CD4-positive, alpha-beta T cell (primary cell): ENCODE measurements around the gene SCD5. TPM values are rescaled to one million over a fixed set of nuclear protein-coding genes. Genes with fewer than 3 reads are reported as not detected.

Experiments
- ATAC-seq: fragments of 200-7000 bp; cut with Tn5 transposase; one replicate; pipeline ENCODE4 v1.10.0; 2022; ENCODE audit warnings: mild to moderate bottlenecking; ENCODE audit not compliant: poor library complexity
- CTCF ChIA-PET: fragments of 350-600 bp; sonication (Branson Sonifier 250); formaldehyde crosslinking; loops from one replicate; lab custom pipeline; 2021; ENCODE audit warnings: antibody characterized with exemption, inconsistent platforms; lab: Charles Lee
- POLR2A ChIA-PET: fragments of 350-600 bp; sonication (Branson Sonifier 250); formaldehyde crosslinking; loops from one replicate; lab custom pipeline; 2021; ENCODE audit warnings: antibody characterized with exemption, inconsistent platforms; lab: Charles Lee
- DNase-seq, 14 experiments: peaks; one replicate each; pipeline ENCODE4 v3.0.0-alpha.2; 2013 to 2020; ENCODE audit warnings: mixed read lengths in 2 of 14
- H3K27ac ChIP-seq, 2 donors: one replicate each; pipeline versions ENCODE4 v1.5.1 to v1.7.0; 2013; ENCODE audit warnings: low read length in 2 of 2, low read depth in 1 of 2, mild to moderate bottlenecking in 1 of 2
- H3K27me3 ChIP-seq, 2 experiments: 1 replicate in 1 of 2; 2 replicates in 1 of 2; pipeline versions ENCODE4 v1.6.1 to v1.7.0; 2013; ENCODE audit warnings: low read length in 2 of 2, control low read depth in 1 of 2, mild to moderate bottlenecking in 1 of 2, moderate library complexity in 1 of 2; ENCODE audit not compliant: insufficient read depth in 2 of 2, control insufficient read depth in 1 of 2
- H3K36me3 ChIP-seq: one replicate; pipeline ENCODE4 v1.6.1; 2013; ENCODE audit warnings: low read length, control low read depth; ENCODE audit not compliant: insufficient read depth
- H3K4me1 ChIP-seq: one replicate; pipeline ENCODE4 v1.6.1; 2013; ENCODE audit warnings: low read length, control low read depth; ENCODE audit not compliant: insufficient read depth
- H3K4me3 ChIP-seq: one replicate; pipeline ENCODE4 v1.5.1; 2013; ENCODE audit warnings: mild to moderate bottlenecking, low read length, moderate library complexity
- H3K9me3 ChIP-seq, 2 experiments: 1 replicate in 1 of 2; 2 replicates in 1 of 2; pipeline versions ENCODE4 v1.6.1 to v1.7.0; 2013; ENCODE audit warnings: low read length in 2 of 2, mild to moderate bottlenecking in 2 of 2, control low read depth in 1 of 2, moderate library complexity in 1 of 2; ENCODE audit not compliant: control insufficient read depth in 1 of 2, insufficient read depth in 1 of 2
- H3K27ac Mint-ChIP-seq: one replicate; pipeline ENCODE4 v1.8.0; 2020; ENCODE audit warnings: mixed read lengths
- H3K27me3 Mint-ChIP-seq: one replicate; pipeline ENCODE4 v1.8.0; 2021; ENCODE audit warnings: mixed read lengths
- H3K36me3 Mint-ChIP-seq: one replicate; pipeline ENCODE4 v1.8.0; 2021; ENCODE audit warnings: low read depth, mixed read lengths
- H3K4me1 Mint-ChIP-seq: one replicate; pipeline ENCODE4 v1.8.0; 2021; ENCODE audit warnings: low read depth, mixed read lengths
- H3K4me3 Mint-ChIP-seq: one replicate; pipeline ENCODE4 v1.8.0; 2020; ENCODE audit warnings: mild to moderate bottlenecking, mixed read lengths
- H3K9me3 Mint-ChIP-seq: one replicate; pipeline ENCODE4 v1.8.0; 2020; ENCODE audit warnings: mixed read lengths
- intact Hi-C, 2 experiments: fragments of 100-400 bp; cut with DNase I in 1 of 2; cut with micrococcal nuclease in 1 of 2; formaldehyde crosslinking; loops; one replicate each; pipeline versions ENCODE4 v1.15.1 to v1.9.0; 2023 to 2025; cut with DNase I, micrococcal nuclease
- total RNA-seq, 174 experiments: library from RNA in 2 of 174; stranded (reverse) in 2 of 174; gene quantifications; one replicate each; pipeline ENCODE4 v1.2.3 and lab custom pipeline; 2021 to 2026
- TF ChIP-seq, protein P1 (sequence below): fragments of 200-600 bp; IDR thresholded peaks from one replicate; pipeline ENCODE4 v1.8.0; 2022; ENCODE audit warnings: antibody characterized with exemption, mild to moderate bottlenecking

SCD5 gene
- total RNA-seq, 2 experiments from 2014 or later = 0.14 to 0.25 TPM

DNA sequence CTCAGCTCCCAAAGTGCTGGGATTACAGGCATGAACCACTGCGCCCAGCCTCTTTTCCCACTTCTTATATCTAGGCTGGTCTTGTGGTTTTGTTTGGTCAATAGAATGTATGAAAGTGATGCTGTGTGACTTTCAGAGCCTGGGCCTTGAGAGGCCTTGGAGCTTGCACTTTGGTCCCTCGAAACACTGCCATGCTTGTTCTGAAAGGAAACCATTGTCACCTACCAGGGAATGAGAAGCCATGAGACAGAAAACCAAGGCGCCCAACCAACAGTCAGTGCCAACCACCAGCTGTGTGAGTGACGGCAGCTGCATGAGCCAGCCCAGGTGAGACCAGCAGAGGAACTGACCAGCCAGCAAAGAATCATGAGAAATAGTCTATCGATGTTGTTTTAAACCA is 57.4 kb downstream of the SCD5 start:
- Mint-ChIP-seq H3K27me3 (peaks cover 5% of the 10 kb centered on the region), H3K4me3 (no peak overlapping the region), H3K9me3 (no peaks in the 10 kb centered on the region), H3K4me1 (no peaks in the 10 kb centered on the region), H3K36me3 (no peaks in the 10 kb centered on the region), H3K27ac (no peak overlapping the region)
- ChIA-PET CTCF (no interaction called here), POLR2A (no interaction called here)
- TF ChIP-seq, protein P1, sequence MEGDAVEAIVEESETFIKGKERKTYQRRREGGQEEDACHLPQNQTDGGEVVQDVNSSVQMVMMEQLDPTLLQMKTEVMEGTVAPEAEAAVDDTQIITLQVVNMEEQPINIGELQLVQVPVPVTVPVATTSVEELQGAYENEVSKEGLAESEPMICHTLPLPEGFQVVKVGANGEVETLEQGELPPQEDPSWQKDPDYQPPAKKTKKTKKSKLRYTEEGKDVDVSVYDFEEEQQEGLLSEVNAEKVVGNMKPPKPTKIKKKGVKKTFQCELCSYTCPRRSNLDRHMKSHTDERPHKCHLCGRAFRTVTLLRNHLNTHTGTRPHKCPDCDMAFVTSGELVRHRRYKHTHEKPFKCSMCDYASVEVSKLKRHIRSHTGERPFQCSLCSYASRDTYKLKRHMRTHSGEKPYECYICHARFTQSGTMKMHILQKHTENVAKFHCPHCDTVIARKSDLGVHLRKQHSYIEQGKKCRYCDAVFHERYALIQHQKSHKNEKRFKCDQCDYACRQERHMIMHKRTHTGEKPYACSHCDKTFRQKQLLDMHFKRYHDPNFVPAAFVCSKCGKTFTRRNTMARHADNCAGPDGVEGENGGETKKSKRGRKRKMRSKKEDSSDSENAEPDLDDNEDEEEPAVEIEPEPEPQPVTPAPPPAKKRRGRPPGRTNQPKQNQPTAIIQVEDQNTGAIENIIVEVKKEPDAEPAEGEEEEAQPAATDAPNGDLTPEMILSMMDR = no peak
- Histone ChIP-seq H3K4me3 (no peak overlapping the region), H3K27ac (no peak overlapping the region), H3K9me3 (no peaks in the 10 kb centered on the region), H3K27me3 (no peaks in the 10 kb centered on the region), H3K4me1 (no peaks in the 10 kb centered on the region), H3K36me3 (no peaks in the 10 kb centered on the region)
- intact Hi-C loops = no loop called here
- no peak for ATAC-seq
- no peak for DNase-seq

GRCh38 chr4:82739287-82740190 is 59.1 kb downstream of the SCD5 start:
- ChIA-PET POLR2A (no interaction called here), CTCF (interaction anchor here (0.7 to 1.5 kb wide), 2 partner anchors 9 to 15 kb away, joined by 3 read pairs; no protein-coding TSS in a partner anchor)
- ATAC-seq (peak; percentile 86), DNase-seq (peak in 13 of 14 experiments; percentile 7 to 71 (median 29))
- Histone ChIP-seq H3K27me3 (no peaks in the 10 kb centered on the region), H3K27ac (no peak overlapping the region), H3K4me1 (no peaks in the 10 kb centered on the region), H3K4me3 (no peak overlapping the region), H3K9me3 (no peaks in the 10 kb centered on the region), H3K36me3 (no peaks in the 10 kb centered on the region)
- H3K9me3 Mint-ChIP-seq = no peaks in the 10 kb centered on the region
- intact Hi-C loops = loop anchor here (2.0 to 10.0 kb wide), 2 partner anchors 275 to 277 kb away; no protein-coding TSS in a partner anchor
- H3K4me1 Mint-ChIP-seq = no peaks in the 10 kb centered on the region
- H3K36me3 Mint-ChIP-seq = no peaks in the 10 kb centered on the region
- H3K27ac Mint-ChIP-seq = no peak overlapping the region
- H3K27me3 Mint-ChIP-seq = peaks cover 5% of the 10 kb centered on the region
- TF ChIP-seq, protein P1 = peak; percentile 59
- no peak overlapping the region for H3K4me3 Mint-ChIP-seq

DNA sequence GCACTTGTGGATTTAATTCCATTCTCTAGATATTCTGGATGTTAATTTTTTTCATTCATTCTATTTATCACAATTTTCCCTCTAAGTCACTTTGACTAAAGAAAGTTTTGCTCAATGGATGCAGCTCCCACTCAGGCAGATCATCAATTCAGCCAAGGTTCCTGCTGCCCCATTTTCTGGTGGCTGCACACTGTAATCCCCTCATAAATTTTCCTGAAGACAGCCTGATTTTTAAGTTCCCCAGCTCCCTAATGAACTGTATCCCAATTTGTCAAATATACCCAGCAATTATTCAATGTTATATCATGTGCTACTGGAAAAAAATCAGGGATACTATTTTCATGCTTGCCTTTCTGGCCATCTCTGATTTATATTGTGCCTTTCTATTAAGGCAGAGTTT is 61.2 kb downstream of the SCD5 start:
- peaks cover 4% of the 10 kb centered on the region for H3K4me1 Mint-ChIP-seq
- H3K27ac Mint-ChIP-seq = no peak overlapping the region
- CTCF ChIA-PET = no interaction called here
- Histone ChIP-seq H3K36me3 (no peaks in the 10 kb centered on the region), H3K27ac (no peak overlapping the region), H3K27me3 (peaks cover 0 to 5% of the 10 kb centered on the region in 2 experiments), H3K4me3 (no peak overlapping the region), H3K9me3 (no peaks in the 10 kb centered on the region), H3K4me1 (no peaks in the 10 kb centered on the region)
- ATAC-seq (no peak), DNase-seq (no peak)
- intact Hi-C loops = loop anchor here in 1 of 2 experiments (10.0 kb wide), 1 partner anchor 273 kb away; no protein-coding TSS in a partner anchor
- POLR2A ChIA-PET = no interaction called here
- no peaks in the 10 kb centered on the region for H3K36me3 Mint-ChIP-seq
- TF ChIP-seq, protein P1 = no peak
- no peaks in the 10 kb centered on the region for H3K27me3 Mint-ChIP-seq
- no peaks in the 10 kb centered on the region for H3K9me3 Mint-ChIP-seq
- H3K4me3 Mint-ChIP-seq = no peak overlapping the region
